SW480 (cell line): ENCODE results near the gene ERMN.
"Not testable (repeated sequence)": the region's sequence is repeated elsewhere in the genome, so short reads cannot be mapped to it uniquely, and the experiment has no call there.

Experiments
- DNase-seq: peaks from one replicate; pipeline ENCODE4 v3.0.0-alpha.2; 2016; ENCODE audit warnings: low spot score

ERMN gene

GRCh38 chr2:157325786-157326185, at the start of gene ERMN:
TSS of gene ERMN (minus strand) at chr2:157325824. CDS start at chr2:157325642, 182 bp downstream.
- DNase-seq = peak; percentile 9

- no peak for DNase-seq
Measured at GRCh38 chr2:157375384-157375783, 49.8 kb upstream of the ERMN start.

GRCh38 chr2:157368508-157368907, 42.9 kb upstream of the ERMN start:
- not testable (repeated sequence) for DNase-seq

- DNase-seq = no peak
Measured at GRCh38 chr2:157367704-157368103, 42.1 kb upstream of the ERMN start.

- no peak for DNase-seq
Measured at GRCh38 chr2:157364257-157364974, 38.8 kb upstream of the ERMN start.

- no peak for DNase-seq
Measured at GRCh38 chr2:157363612-157364101, 38.0 kb upstream of the ERMN start.

- no peak for DNase-seq
Measured at GRCh38 chr2:157362627-157363026, 37.0 kb upstream of the ERMN start.

- no peak for DNase-seq
Measured at GRCh38 chr2:157361526-157361925, 35.9 kb upstream of the ERMN start.

GRCh38 chr2:157359628-157360027, 34.0 kb upstream of the ERMN start:
- DNase-seq = no peak

GRCh38 chr2:157355618-157356017, 30.0 kb upstream of the ERMN start:
- peak; percentile 36 for DNase-seq

- DNase-seq = no peak
Measured at GRCh38 chr2:157349949-157350515, 24.4 kb upstream of the ERMN start.

GRCh38 chr2:157348291-157348921, 22.8 kb upstream of the ERMN start:
- no peak for DNase-seq

GRCh38 chr2:157345647-157346389, 20.2 kb upstream of the ERMN start:
- DNase-seq = no peak

GRCh38 chr2:157341381-157341780, 15.8 kb upstream of the ERMN start:
- DNase-seq = not testable (repeated sequence)

GRCh38 chr2:157339965-157340655, 14.5 kb upstream of the ERMN start:
- DNase-seq = no peak

- no peak for DNase-seq
Measured at GRCh38 chr2:157337978-157338377, 12.4 kb upstream of the ERMN start.

- DNase-seq = peak; percentile 42
Measured at GRCh38 chr2:157336137-157337010, 10.8 kb upstream of the ERMN start.

GRCh38 chr2:157334797-157335196, 9.2 kb upstream of the ERMN start:
- no peak for DNase-seq

- DNase-seq = no peak
Measured at GRCh38 chr2:157334335-157334734, 8.7 kb upstream of the ERMN start.

- DNase-seq = no peak
Measured at GRCh38 chr2:157333304-157334047, 7.9 kb upstream of the ERMN start.
